PFSK-1 (cell line): ENCODE data around the gene LOXL1.

Experiments
- FOXP2 ChIP-seq: optimal IDR thresholded peaks from 2 replicates; pipeline ENCODE3; 2011; ENCODE audit warnings: borderline replicate concordance, control low read depth, inconsistent platforms; ENCODE audit not compliant: insufficient read depth; ENCODE audit errors: extremely low read length, extremely low read depth
- POLR2AphosphoS5 ChIP-seq: IDR thresholded peaks from 2 replicates; pipeline ENCODE4 v1.6.1; 2012; ENCODE audit warnings: low read depth, mild to moderate bottlenecking, control low read depth, low read length, moderate library complexity
- SIN3A ChIP-seq: IDR thresholded peaks from 2 replicates; pipeline ENCODE4 v1.6.1; 2012; ENCODE audit warnings: mild to moderate bottlenecking, low read length, moderate library complexity, borderline replicate concordance; ENCODE audit not compliant: insufficient read depth
- TAF1 ChIP-seq: IDR thresholded peaks from 2 replicates; pipeline ENCODE4 v1.6.1; 2012; ENCODE audit warnings: low read length, control low read depth, borderline replicate concordance; ENCODE audit not compliant: insufficient read depth
- TF ChIP-seq, protein P1 (sequence below), 2 experiments: IDR thresholded peaks; 2 replicates each; pipeline versions ENCODE4 v1.6.1 to v1.8.0; 2011 to 2012; ENCODE audit warnings: low read depth in 2 of 2, low read length in 2 of 2, control low read depth in 1 of 2, inconsistent platforms in 1 of 2, mild to moderate bottlenecking in 1 of 2, moderate library complexity in 1 of 2; ENCODE audit not compliant: insufficient read depth in 1 of 2

The LOXL1 gene

GRCh38 chr15:73927476-73928240, 1.4 kb downstream of the LOXL1 start:
- TF ChIP-seq FOXP2, result no peak
- no peak for TF ChIP-seq SIN3A
- no peak for TF ChIP-seq TAF1
- TF ChIP-seq, protein P1, sequence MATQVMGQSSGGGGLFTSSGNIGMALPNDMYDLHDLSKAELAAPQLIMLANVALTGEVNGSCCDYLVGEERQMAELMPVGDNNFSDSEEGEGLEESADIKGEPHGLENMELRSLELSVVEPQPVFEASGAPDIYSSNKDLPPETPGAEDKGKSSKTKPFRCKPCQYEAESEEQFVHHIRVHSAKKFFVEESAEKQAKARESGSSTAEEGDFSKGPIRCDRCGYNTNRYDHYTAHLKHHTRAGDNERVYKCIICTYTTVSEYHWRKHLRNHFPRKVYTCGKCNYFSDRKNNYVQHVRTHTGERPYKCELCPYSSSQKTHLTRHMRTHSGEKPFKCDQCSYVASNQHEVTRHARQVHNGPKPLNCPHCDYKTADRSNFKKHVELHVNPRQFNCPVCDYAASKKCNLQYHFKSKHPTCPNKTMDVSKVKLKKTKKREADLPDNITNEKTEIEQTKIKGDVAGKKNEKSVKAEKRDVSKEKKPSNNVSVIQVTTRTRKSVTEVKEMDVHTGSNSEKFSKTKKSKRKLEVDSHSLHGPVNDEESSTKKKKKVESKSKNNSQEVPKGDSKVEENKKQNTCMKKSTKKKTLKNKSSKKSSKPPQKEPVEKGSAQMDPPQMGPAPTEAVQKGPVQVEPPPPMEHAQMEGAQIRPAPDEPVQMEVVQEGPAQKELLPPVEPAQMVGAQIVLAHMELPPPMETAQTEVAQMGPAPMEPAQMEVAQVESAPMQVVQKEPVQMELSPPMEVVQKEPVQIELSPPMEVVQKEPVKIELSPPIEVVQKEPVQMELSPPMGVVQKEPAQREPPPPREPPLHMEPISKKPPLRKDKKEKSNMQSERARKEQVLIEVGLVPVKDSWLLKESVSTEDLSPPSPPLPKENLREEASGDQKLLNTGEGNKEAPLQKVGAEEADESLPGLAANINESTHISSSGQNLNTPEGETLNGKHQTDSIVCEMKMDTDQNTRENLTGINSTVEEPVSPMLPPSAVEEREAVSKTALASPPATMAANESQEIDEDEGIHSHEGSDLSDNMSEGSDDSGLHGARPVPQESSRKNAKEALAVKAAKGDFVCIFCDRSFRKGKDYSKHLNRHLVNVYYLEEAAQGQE (IDR thresholded peaks at IDR 0.05; ENCODE audit: insufficient read depth in 1 of 2, low read depth in 2 of 2, low read length in 2 of 2), result no peak
- no peak for TF ChIP-seq POLR2AphosphoS5

- no peak for TF ChIP-seq FOXP2
- no peak for TF ChIP-seq SIN3A
- TF ChIP-seq, protein P1 (IDR thresholded peaks at IDR 0.05; ENCODE audit: insufficient read depth in 1 of 2, low read depth in 2 of 2, low read length in 2 of 2), result no peak
- TF ChIP-seq TAF1, result no peak
- no peak for TF ChIP-seq POLR2AphosphoS5
Measured at GRCh38 chr15:73928241-73928579, 1.9 kb downstream of the LOXL1 start.

DNA sequence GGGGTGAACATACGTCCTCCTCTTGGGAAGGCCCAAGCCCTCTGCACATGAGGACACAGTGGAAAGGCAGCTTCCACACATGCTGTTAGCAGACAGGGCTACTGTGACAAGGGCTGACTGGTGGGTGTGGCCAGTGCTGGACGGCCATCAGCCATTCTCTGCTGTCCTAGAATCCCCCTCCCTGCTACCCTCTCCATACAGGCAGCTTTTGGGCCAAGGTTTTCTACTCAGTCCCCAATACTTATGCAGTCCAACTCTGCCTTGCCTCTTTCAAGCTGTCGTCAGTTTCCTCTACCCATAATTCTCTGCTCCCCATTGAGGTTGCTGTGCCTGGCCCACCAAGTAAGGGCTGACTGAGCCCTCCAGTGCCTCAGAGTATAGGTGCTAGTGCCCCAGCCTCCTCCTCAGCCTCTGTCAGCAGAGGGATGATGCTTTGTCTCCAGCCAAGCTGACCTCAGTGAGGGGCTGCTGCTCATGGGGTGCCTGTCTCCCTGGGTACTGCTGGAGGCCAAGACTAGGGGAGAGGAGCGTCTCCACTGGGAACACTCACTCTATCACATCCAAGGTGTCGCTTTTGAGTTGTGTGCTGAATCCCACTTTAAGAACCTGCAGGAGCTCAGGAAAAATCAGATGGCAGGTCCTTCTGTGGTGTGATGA, 2.8 kb downstream of the LOXL1 start:
- TF ChIP-seq, protein P1 (IDR thresholded peaks at IDR 0.05; ENCODE audit: insufficient read depth in 1 of 2, low read depth in 2 of 2, low read length in 2 of 2), result no peak
- no peak for TF ChIP-seq FOXP2
- no peak for TF ChIP-seq TAF1
- TF ChIP-seq SIN3A, result no peak
- TF ChIP-seq POLR2AphosphoS5, result no peak

DNA sequence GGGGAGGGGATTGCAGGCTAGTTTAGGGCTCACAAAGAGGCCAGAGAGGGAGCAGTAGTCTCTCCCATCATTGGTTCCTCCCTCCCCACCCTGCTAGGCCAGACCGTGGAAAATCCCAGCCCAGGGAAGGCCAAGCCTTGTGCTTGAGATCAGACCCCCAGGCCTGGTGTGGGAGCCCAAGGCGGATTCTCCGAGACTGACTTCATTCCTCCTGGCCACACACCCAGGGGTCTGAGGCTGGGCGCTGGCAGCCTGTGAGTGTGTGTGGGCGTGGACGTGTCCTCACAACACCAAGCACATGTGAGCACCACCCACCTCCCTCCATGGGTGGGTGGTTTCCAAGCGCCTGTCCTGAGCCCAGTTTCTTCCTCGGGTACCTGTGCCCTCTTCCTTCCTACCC, 4.1 kb downstream of the LOXL1 start:
- TF ChIP-seq, protein P1 (IDR thresholded peaks at IDR 0.05; ENCODE audit: insufficient read depth in 1 of 2, low read depth in 2 of 2, low read length in 2 of 2), result no peak
- TF ChIP-seq POLR2AphosphoS5 (no peak), FOXP2 (no peak), SIN3A (no peak), TAF1 (no peak)
